A673 (cell line): ENCODE results near the gene HIGD1C. TPM values are rescaled to one million over a fixed set of nuclear protein-coding genes. Genes with fewer than 3 reads are reported as not detected.
"Not testable (repeated sequence)": the region's sequence is repeated elsewhere in the genome, so short reads cannot be mapped to it uniquely, and the experiment has no call there.

Experiments
- BruUV-seq: library from RNA; stranded (reverse); fragments of 400-500 nt; replicated peaks from 2 replicates; lab custom pipeline; 2021; lab: Mats Ljungman, UMichigan
- CTCF ChIA-PET: fragments of 300-600 bp; sonication (Branson Sonifier 250); formaldehyde crosslinking; loops from one replicate; lab custom pipeline; 2022; ENCODE audit warnings: antibody characterized with exemption; lab: Charles Lee
- POLR2A ChIA-PET: fragments of 300-600 bp; sonication (Branson Sonifier 250); formaldehyde crosslinking; loops from one replicate; lab custom pipeline; 2022; ENCODE audit warnings: antibody characterized with exemption; ENCODE audit not compliant: low non-redundant PET; lab: Charles Lee
- DNase-seq: peaks from one replicate; pipeline ENCODE4 v3.0.0-alpha.2; 2015; ENCODE audit warnings: low spot score
- H3K27ac ChIP-seq: fragments of 200-600 bp; sonication (generic); 2 replicates; pipeline ENCODE4 v1.5.1; 2016; ENCODE audit warnings: mixed run types, low read depth, mild to moderate bottlenecking, mixed read lengths, antibody characterized with exemption, low read length; ENCODE audit not compliant: poor library complexity, severe bottlenecking
- H3K27me3 ChIP-seq: fragments of 200-600 bp; sonication (generic); replicated peaks from 2 replicates; pipeline ENCODE4 v1.6.1; 2017; ENCODE audit warnings: mixed run types, low read depth, mild to moderate bottlenecking, mixed read lengths, antibody characterized with exemption, low read length; ENCODE audit not compliant: insufficient read depth, poor library complexity
- H3K36me3 ChIP-seq: fragments of 200-600 bp; sonication (generic); 2 replicates; pipeline ENCODE4 v1.6.1; 2016; ENCODE audit warnings: mixed run types, mild to moderate bottlenecking, mixed read lengths, antibody characterized with exemption, low read length; ENCODE audit not compliant: insufficient read depth, poor library complexity, severe bottlenecking
- H3K4me1 ChIP-seq: fragments of 200-600 bp; sonication (generic); 2 replicates; pipeline ENCODE4 v1.6.1; 2017; ENCODE audit warnings: mixed run types, mild to moderate bottlenecking, mixed read lengths, antibody characterized with exemption, low read length; ENCODE audit not compliant: insufficient read depth, poor library complexity, severe bottlenecking
- H3K4me3 ChIP-seq: fragments of 200-600 bp; sonication (generic); 2 replicates; pipeline ENCODE4 v1.5.1; 2016; ENCODE audit warnings: low read depth, mixed run types, mild to moderate bottlenecking, mixed read lengths, low read length; ENCODE audit not compliant: poor library complexity, severe bottlenecking
- H3K9me3 ChIP-seq: fragments of 200-600 bp; sonication (generic); 2 replicates; pipeline ENCODE4 v1.6.1; 2016; ENCODE audit warnings: mixed run types, low read depth, mild to moderate bottlenecking, mixed read lengths, antibody characterized with exemption, low read length; ENCODE audit not compliant: poor library complexity, severe bottlenecking
- EZH2 ChIP-seq: fragments of 200-600 bp; sonication (generic); IDR thresholded peaks from 2 replicates; pipeline ENCODE4 v1.6.1; 2017; ENCODE audit warnings: borderline replicate concordance, low read depth, mild to moderate bottlenecking, mixed read lengths, antibody characterized with exemption, low read length; ENCODE audit not compliant: poor library complexity, severe bottlenecking
- intact Hi-C: fragments of 100-400 bp; cut with micrococcal nuclease; formaldehyde crosslinking; loops from one replicate; pipeline ENCODE4 v1.10.0; 2022; ENCODE audit not compliant: unreplicated experiment
- total RNA-seq: library from RNA; stranded (reverse); gene quantifications from 2 replicates; pipeline ENCODE4 v1.2.3, GENCODE V29; 2021
- TF ChIP-seq, protein P1 (sequence below): fragments of 300-800, 200-600 bp; sonication (generic); conservative IDR thresholded peaks from 2 replicates; pipeline ENCODE4 v1.5.1; 2017; ENCODE audit warnings: low read depth, mild to moderate bottlenecking, antibody characterized with exemption, low read length, moderate library complexity, mixed read lengths

The HIGD1C gene
- total RNA-seq, 1 experiment from 2014 or later = not detected

DNA sequence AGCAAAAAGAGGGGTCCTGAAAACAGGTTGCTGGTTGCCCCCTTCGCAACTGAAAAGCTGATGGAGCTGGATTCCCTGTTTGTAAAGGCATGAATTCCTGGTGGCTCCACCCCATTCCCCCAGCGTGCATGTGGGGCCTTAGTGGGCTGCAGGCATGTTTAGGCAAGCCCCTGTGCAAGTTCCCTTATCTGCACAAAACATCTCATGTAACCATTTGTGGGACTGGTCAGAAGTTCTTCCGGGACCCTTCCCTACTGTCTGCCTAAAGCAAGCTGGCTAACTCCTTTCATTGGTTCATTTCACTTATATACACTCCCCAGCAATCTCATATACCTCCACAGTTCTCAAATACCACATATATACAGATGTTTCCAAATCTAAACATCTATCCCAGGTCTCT, 24.0 kb upstream of the HIGD1C start:
- CTCF ChIA-PET = no interaction called here
- no peak for DNase-seq
- intact Hi-C loops = no loop called here
- no peaks in the 10 kb centered on the region for H3K36me3 ChIP-seq
- H3K27ac ChIP-seq = no peak overlapping the region
- no peaks in the 10 kb centered on the region for H3K27me3 ChIP-seq
- POLR2A ChIA-PET = no interaction called here
- peaks cover 29% of the 10 kb centered on the region for H3K4me1 ChIP-seq
- TF ChIP-seq, protein P1, sequence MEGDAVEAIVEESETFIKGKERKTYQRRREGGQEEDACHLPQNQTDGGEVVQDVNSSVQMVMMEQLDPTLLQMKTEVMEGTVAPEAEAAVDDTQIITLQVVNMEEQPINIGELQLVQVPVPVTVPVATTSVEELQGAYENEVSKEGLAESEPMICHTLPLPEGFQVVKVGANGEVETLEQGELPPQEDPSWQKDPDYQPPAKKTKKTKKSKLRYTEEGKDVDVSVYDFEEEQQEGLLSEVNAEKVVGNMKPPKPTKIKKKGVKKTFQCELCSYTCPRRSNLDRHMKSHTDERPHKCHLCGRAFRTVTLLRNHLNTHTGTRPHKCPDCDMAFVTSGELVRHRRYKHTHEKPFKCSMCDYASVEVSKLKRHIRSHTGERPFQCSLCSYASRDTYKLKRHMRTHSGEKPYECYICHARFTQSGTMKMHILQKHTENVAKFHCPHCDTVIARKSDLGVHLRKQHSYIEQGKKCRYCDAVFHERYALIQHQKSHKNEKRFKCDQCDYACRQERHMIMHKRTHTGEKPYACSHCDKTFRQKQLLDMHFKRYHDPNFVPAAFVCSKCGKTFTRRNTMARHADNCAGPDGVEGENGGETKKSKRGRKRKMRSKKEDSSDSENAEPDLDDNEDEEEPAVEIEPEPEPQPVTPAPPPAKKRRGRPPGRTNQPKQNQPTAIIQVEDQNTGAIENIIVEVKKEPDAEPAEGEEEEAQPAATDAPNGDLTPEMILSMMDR = no peak
- TF ChIP-seq EZH2 = no peak
- BruUV-seq = no TSS peak
- H3K4me3 ChIP-seq = peak overlapping the region; percentile 59
- H3K9me3 ChIP-seq = no peaks in the 10 kb centered on the region

DNA sequence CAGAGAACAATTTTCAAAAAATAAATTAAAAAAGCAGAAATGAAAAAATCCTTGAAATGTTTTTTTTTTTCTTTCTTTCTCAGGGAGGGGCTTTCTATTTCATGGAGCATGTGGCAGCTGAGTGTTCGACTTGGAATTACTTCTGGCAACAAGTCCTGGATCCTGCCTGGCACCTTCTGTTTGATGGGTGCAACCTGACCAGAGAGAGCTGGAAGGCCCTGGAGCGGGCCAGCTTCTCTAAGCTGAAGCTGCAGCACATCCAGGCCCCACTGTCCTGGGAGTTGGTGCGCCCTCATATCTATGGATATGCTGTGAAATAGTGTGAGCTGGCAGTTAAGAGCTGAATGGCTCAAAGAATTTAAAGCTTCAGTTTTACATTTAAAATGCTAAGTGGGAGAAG, 22.5 kb upstream of the HIGD1C start:
- Histone ChIP-seq H3K4me3 (no peak overlapping the region), H3K27me3 (no peaks in the 10 kb centered on the region), H3K9me3 (no peaks in the 10 kb centered on the region), H3K36me3 (no peaks in the 10 kb centered on the region), H3K4me1 (peaks cover 26% of the 10 kb centered on the region), H3K27ac (no peak overlapping the region)
- ChIA-PET CTCF (no interaction called here), POLR2A (no interaction called here)
- no peak for DNase-seq
- intact Hi-C loops = no loop called here
- no peak for TF ChIP-seq EZH2
- TF ChIP-seq, protein P1 = no peak
- BruUV-seq = no TSS peak

DNA sequence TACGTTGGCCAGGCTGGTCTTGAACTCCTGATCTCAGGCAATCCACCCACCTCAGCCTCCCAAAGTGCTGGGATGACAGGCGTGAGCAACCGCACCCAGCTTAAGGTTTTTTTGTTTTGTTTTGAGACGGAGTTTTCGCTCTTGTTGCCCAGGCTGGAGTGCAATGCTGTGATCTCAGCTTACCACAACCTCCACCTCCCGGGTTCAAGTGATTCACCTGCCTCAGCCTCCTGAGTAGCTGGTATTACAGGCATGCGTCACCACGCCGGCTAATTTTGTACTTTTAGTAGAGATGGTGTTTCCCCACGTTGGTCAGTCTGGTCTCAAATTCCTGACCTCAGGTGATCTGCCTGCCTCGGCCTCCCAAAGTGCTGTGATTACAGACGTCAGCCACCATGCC, 21.9 kb upstream of the HIGD1C start:
- H3K4me1 ChIP-seq = peaks cover 20% of the 10 kb centered on the region
- H3K27me3 ChIP-seq, H3K27ac ChIP-seq, H3K36me3 ChIP-seq, CTCF ChIA-PET, DNase-seq, BruUV-seq, POLR2A ChIA-PET, H3K4me3 ChIP-seq, H3K9me3 ChIP-seq, intact Hi-C loops: not testable (repeated sequence)

DNA sequence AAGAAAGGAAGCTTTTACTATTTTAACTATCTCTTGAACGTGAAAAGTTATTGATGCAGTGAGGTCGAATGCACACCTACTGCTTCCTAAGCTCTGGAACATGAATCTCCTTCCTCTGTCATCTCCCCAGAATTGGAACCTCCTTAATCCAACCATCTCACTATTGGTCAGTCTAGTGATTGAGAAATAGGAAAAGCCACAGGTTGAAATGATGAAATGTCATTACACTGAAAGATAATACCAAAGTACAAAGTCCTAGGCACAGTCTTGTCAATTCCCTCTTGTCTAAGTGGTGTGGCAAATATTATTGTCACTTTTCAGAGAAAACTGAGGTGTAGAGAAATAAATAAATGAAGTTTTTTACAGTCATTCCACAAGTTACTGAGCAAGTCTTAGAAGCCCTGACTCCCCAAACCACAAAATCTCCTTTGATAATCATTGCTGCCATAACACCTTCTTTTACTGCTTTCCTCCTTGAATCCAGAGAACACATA, 19.5 kb upstream of the HIGD1C start:
- no peaks in the 10 kb centered on the region for H3K36me3 ChIP-seq
- no peaks in the 10 kb centered on the region for H3K27me3 ChIP-seq
- TF ChIP-seq, protein P1 = no peak
- intact Hi-C loops = no loop called here
- POLR2A ChIA-PET = no interaction called here
- H3K4me1 ChIP-seq = peaks cover 6% of the 10 kb centered on the region
- H3K9me3 ChIP-seq = no peaks in the 10 kb centered on the region
- no peak for DNase-seq
- no peak overlapping the region for H3K27ac ChIP-seq
- BruUV-seq = no TSS peak
- CTCF ChIA-PET = no interaction called here
- H3K4me3 ChIP-seq = no peak overlapping the region
